ENCODE results near the gene BRD3. TPM values are rescaled to one million over a fixed set of nuclear protein-coding genes. Genes with fewer than 3 reads are reported as not detected.

Gene BRD3
- total and polyA plus RNA-seq, 2 of the 8 experiments (the other 6 are each of a cell fraction or from before 2014, with no cell fraction given) = 31.0 to 82.7 TPM

GRCh38 chr9:133989625-133990365 lies 78.0 kb downstream of the BRD3 start:
- H2AFZ ChIP-seq (ENCODE audit: low read length) = no peak overlapping the region
- H4K91ac ChIP-seq (replicated peaks; ENCODE audit: insufficient read length, low read length) = peak overlapping the region; percentile 3
- 91% methylated on average over 20 of the region's 24 CpGs; no CpG with 5 or more reads in 1 of the 2 experiments for WGBS, 2 experiments (ENCODE audit: extremely low coverage in 1 of 2, insufficient coverage in 1 of 2, insufficient read length in 1 of 2, insufficient replicate concordance in 2 of 2, low coverage in 1 of 2, low lambda C conversion rate in 2 of 2, missing lambda C conversion rate in 1 of 2)
- H3K4me2 ChIP-seq (ENCODE audit: insufficient read depth in 1 of 2, low read depth in 2 of 2, low read length in 2 of 2) = peak overlapping the region; percentile 78 to 88; a peak in 3 of 4 replicates
- no peak overlapping the region for H3K56ac ChIP-seq (replicated peaks; ENCODE audit: insufficient read length, low read depth, low read length)
- 0 out of 2 replicates have a peak overlapping the region, but pooled peaks have one; percentile 25 for H2BK15ac ChIP-seq (ENCODE audit: low read length)
- H2BK20ac ChIP-seq (ENCODE audit: low read length) = no peak overlapping the region
- H2BK12ac ChIP-seq (ENCODE audit: low read depth, low read length) = peak overlapping the region; percentile 92; the same call in 1 of the 2 replicates
- no peaks in the 10 kb centered on the region for H3K9me3 ChIP-seq (ENCODE audit: insufficient read depth in 2 of 2, low read depth in 1 of 2, low read length in 1 of 2)
- DNase-seq (ENCODE audit: low read depth in 1 of 2, low spot score in 2 of 2) = no peak
- no peaks in the 10 kb centered on the region for H3K36me3 ChIP-seq (ENCODE audit: control insufficient read depth in 2 of 4, insufficient read depth in 4 of 4, low read length in 3 of 4)
- H4K8ac ChIP-seq (ENCODE audit: extremely low read depth, insufficient read depth, low read length) = no peak overlapping the region
- TF ChIP-seq TAF1 (IDR thresholded peaks at IDR 0.05; ENCODE audit: low read depth, low read length) (no peak), NANOG (IDR thresholded peaks at IDR 0.05; ENCODE audit: insufficient read depth, low read depth, low read length, poor library complexity, severe bottlenecking) (no peak), HDAC6 (IDR thresholded peaks at IDR 0.05; ENCODE audit: low read depth, low read length) (no peak), RAD21 (IDR thresholded peaks at IDR 0.05 in 1 of 2, conservative IDR thresholded peaks at IDR 0.05 in 1 of 2; ENCODE audit: low read depth in 2 of 2, low read length in 2 of 2) (no peak), EZH2 (IDR thresholded peaks at IDR 0.05; ENCODE audit: low read depth, low read length, severe bottlenecking) (no peak), PHF8 (conservative IDR thresholded peaks at IDR 0.05; ENCODE audit: low read depth, low read length) (no peak), CTBP2 (IDR thresholded peaks at IDR 0.05; ENCODE audit: borderline replicate concordance, insufficient read depth, insufficient read length, low read length) (no peak), EGR1 (IDR thresholded peaks at IDR 0.05; ENCODE audit: borderline replicate concordance, low read depth, low read length) (no peak), SP4 (IDR thresholded peaks at IDR 0.05; ENCODE audit: low read length) (no peak), RNF2 (IDR thresholded peaks at IDR 0.05; ENCODE audit: borderline replicate concordance, low read depth, low read length, missing control alignments, poor library complexity, severe bottlenecking) (no peak)
- no peak overlapping the region for H3K18ac ChIP-seq (ENCODE audit: extremely low read depth, low read length)
- H4K20me1 ChIP-seq (replicated peaks in 1 of 2; ENCODE audit: control insufficient read depth in 1 of 2, insufficient read depth in 2 of 2, low read length in 2 of 2) = peaks cover 23 to 32% of the 10 kb centered on the region in 2 experiments
- no peak overlapping the region for H3K14ac ChIP-seq (ENCODE audit: insufficient read length)
- POLR2A ChIA-PET (ENCODE audit: partially characterized antibody) = no interaction called here
- no peak overlapping the region for H3K27ac ChIP-seq (ENCODE audit: low read depth, low read length)
- peak overlapping the region; percentile 15 for H4K5ac ChIP-seq (ENCODE audit: insufficient read length, low read depth, low read length)
- no peak overlapping the region for H2BK120ac ChIP-seq (replicated peaks; ENCODE audit: low read depth, low read length)
- no peak overlapping the region for H3K23ac ChIP-seq (ENCODE audit: insufficient read length)
- no peak overlapping the region for H3K9ac ChIP-seq (replicated peaks in 1 of 4; ENCODE audit: extremely low read depth in 1 of 4, low read depth in 3 of 4, low read length in 3 of 4)
- H3K27me3 ChIP-seq (replicated peaks in 1 of 4; ENCODE audit: control insufficient read depth in 3 of 4, extremely low read depth in 1 of 4, insufficient read depth in 3 of 4, low read length in 3 of 4) = no peaks in the 10 kb centered on the region
- no peak overlapping the region for H2BK5ac ChIP-seq (ENCODE audit: low read depth, low read length)
- CTCF ChIA-PET (ENCODE audit: partially characterized antibody) = interaction anchor here (1.6 to 1.9 kb wide), 2 partner anchors 186 to 208 kb away, joined by 4 to 9 read pairs; no protein-coding TSS in a partner anchor
- H3K79me2 ChIP-seq (ENCODE audit: control insufficient read depth in 1 of 2, insufficient read depth in 2 of 2, low read length in 2 of 2) = peaks cover 20 to 60% of the 10 kb centered on the region in 2 experiments; a peak in 3 of 4 replicates
- H3K4me3 ChIP-seq (ENCODE audit: extremely low read depth in 1 of 4, insufficient read depth in 2 of 4, low read depth in 3 of 4, low read length in 4 of 4) = peak overlapping the region in 2 of 4 experiments; percentile 64 to 93; a peak in 3 of 8 replicates
- H3K4me1 ChIP-seq (replicated peaks in 1 of 4; ENCODE audit: control insufficient read depth in 3 of 4, insufficient read depth in 4 of 4, low read length in 3 of 4) = peaks cover 0 to 20% (median 14%) of the 10 kb centered on the region in 4 experiments; a peak in 5 of 7 replicates
- peaks cover 4% of the 10 kb centered on the region; the same call in 1 of the 2 replicates for H3K23me2 ChIP-seq (ENCODE audit: low read depth, low read length)
- H3K4ac ChIP-seq (replicated peaks; ENCODE audit: insufficient read length, low read depth, low read length) = no peak overlapping the region
- peaks cover 12% of the 10 kb centered on the region; the same call in 1 of the 2 replicates for H3K79me1 ChIP-seq (ENCODE audit: low read depth, low read length)
- FAIRE-seq = no peak
- 0 out of 2 replicates have a peak overlapping the region, but pooled peaks have one; percentile 7 for H2AK5ac ChIP-seq (ENCODE audit: low read depth, low read length)
